HG03378 (cell line): Measurements from ENCODE around the gene ANKRD13C.

ENCODE experiments used
- ATAC-seq: cut with Tn5 transposase; IDR thresholded peaks from one replicate; pipeline ENCODE4 v1.9.1; 2021; ENCODE audit warnings: mild to moderate bottlenecking, moderate library complexity; ENCODE audit not compliant: unreplicated experiment

Gene ANKRD13C

DNA sequence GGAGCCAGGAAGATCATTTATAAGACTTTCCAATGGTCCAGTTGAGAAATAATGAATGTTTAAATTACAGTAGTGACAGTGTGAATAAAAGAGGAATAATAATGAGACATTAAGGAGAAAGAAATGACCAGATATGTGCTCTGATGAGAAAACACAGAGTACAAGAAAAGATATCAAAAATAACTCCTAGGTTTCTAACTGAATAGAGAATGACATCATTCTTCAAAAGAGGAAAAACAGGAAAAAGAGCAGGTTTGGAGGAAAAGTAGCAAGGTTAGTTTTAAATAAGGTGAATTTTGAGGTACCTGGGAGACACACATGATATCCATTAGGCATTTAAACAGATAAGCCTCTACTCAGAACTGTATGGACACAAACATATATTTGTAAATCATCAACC lies 55.0 kb downstream of the ANKRD13C start:
- no peak for ATAC-seq

DNA sequence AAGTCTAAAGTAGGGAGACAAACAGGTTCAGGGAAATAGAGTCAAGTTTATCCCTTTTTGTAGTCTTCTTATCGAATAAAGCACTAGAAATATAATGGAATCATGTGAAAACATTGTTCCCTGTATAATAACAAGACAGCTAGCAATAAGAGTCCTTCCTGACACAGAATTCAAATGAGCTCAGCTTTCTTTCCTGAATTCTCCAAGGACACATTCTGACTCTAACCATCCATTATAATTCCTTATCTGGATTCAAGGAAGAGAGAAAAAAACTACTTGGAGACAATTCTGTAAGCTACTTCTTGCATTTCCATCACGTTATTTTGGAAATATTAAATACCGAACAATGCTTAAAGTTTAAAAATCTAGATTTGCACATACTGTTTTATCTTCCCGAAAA lies 58.8 kb downstream of the ANKRD13C start:
- ATAC-seq, result no peak

GRCh38 chr1:70293186-70293843 lies 61.2 kb downstream of the ANKRD13C start:
- no peak for ATAC-seq

GRCh38 chr1:70290218-70290617 lies 64.3 kb downstream of the ANKRD13C start:
- no peak for ATAC-seq

GRCh38 chr1:70288166-70288565 lies 66.4 kb downstream of the ANKRD13C start:
- no peak for ATAC-seq

- ATAC-seq, result no peak
These were observed 68.1 kb downstream of the ANKRD13C start for GRCh38 chr1:70286453-70286852.

DNA sequence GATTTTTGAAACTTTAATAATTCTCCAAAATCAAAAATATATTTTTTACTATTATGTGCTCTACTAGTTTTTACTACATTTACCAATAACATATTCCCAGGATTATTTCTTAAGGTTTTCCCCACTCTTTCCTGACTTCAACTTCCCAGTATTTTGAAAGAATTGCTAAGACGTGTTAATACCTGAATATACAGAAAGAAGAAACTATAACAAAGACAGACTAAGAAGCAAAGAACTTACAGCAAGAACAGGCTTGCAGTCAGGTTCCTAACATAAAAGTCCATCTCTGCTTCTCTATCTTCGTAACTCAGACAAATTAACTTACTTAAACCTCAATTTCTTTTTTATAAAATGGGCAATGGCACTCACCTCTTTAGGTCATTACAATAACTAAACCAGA lies 70.2 kb downstream of the ANKRD13C start:
- no peak for ATAC-seq

GRCh38 chr1:70278710-70279109 lies 75.8 kb downstream of the ANKRD13C start:
- ATAC-seq, result no peak

- ATAC-seq, result no peak
These were observed 76.6 kb downstream of the ANKRD13C start for GRCh38 chr1:70277875-70278274.

- no peak for ATAC-seq
These were observed 88.6 kb downstream of the ANKRD13C start for GRCh38 chr1:70265946-70266345.

DNA sequence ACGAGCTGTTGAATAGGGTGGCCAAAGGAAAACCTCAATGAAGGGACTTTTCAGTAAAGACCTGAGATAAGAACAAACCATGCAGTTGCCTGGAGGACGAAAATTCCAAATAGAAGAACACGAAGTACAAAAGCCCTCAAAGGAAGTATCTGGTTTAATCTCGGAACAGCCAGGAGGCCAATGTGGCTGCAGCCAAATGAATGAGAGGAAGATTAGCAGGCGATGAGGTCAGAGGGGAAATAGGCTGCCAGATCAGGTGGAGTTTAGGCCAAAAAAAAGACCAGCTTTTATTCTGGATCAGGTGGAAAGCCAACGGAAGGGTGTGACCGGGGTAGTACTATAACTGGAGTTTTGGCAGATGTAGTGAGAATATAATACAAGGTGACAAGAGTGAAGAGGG lies 89.7 kb downstream of the ANKRD13C start:
- ATAC-seq, result no peak

DNA sequence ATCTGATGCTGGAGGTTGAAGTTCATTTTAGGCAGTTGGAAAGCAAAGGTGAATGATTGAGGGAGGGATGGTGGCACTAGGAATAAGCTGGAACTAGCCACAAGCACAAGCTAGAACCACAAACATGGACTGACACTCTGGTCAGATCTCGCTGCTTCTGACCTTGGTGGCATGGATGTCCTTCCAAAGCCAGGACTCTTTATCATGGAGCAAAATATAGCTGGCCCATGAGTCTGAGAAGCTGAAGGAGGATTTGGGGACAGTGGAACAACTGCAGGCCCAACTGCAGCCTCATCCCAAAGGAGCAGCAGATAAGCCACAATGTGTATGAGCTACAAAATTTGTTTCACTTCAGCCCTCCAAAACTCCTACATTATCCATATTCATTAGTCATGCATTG lies 97.9 kb downstream of the ANKRD13C start:
- ATAC-seq, result no peak

- no peak for ATAC-seq
These were observed 105.8 kb downstream of the ANKRD13C start for GRCh38 chr1:70248729-70249128.

DNA sequence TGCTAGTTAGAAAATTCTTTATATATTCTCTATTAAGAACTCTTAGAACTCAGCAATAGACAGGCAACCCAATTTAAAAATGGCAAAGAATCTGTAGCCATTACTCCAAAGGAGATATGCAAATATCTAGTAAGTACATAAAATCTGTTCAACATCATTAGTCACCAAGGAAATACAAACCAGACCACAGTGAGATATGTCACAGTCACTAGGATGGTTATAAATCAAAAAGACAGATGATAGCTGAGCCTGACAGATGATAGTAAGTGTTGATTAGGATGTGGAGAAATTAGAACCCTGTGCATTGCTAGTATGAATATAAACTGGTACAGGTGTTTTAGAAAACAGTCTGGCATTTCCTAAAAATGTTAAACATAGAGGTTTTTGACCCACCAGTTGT lies 106.8 kb downstream of the ANKRD13C start:
- no peak for ATAC-seq

- no peak for ATAC-seq
These were observed 107.4 kb downstream of the ANKRD13C start for GRCh38 chr1:70247122-70247521.

DNA sequence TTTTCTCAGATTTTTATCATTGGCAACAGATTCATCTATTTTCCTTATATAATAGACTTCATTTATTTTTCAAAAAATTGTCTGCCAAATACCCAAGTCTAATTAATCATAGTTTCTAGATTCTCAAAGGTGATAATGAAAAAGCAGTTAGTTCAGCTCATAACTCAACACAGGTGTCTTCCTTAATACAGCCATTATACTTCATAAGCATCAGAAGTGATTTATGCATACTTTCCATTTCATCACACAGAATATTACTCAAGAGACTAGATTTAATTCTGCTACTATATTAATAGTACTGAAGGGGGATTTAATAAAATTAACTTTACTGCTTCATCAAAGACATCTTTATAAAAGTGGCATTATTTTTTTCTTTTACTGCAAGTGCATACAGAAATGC lies 114.6 kb downstream of the ANKRD13C start:
- no peak for ATAC-seq

DNA sequence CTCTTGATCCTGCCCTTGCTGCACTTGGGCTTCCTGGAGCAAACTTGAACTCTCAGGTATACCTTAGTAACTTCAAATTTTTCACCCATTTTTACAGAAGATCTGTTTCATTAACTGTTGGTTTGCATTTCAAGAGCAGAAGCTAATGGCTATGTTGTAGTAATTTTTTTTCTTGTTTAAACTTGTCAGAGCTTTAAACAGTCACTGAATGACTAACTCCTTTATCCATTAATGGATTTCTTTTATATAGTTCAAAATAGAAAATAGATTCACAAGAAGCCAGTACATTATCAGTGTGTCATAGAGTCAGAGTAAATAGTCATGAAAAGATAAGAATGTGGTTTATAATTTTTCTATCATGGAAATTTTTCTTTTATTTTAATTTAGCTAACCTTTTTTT lies 119.8 kb downstream of the ANKRD13C start:
- ATAC-seq, result no peak

- ATAC-seq, result no peak
These were observed 123.0 kb downstream of the ANKRD13C start for GRCh38 chr1:70231475-70231874.

GRCh38 chr1:70228670-70229069 lies 125.9 kb downstream of the ANKRD13C start:
- no peak for ATAC-seq

DNA sequence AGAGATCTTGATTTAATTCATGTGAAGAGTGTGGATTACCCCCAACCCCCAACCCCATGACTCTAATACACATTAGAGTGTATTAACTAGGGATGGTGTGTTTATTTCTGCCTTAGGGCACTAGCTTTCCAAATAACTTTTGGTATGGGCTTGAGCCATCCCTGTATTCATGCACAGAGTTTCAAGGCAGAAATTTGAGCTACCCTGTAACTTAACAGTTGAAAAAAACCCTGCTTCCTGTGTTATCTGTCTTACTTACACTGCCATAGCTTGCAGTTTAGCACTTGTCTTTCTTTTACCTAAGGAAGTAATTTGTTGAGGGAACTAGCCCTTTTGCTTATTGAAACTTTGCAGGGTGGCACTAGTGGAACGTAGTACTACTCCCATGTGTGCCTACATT lies 127.1 kb downstream of the ANKRD13C start:
- peak; percentile 52 for ATAC-seq

- no peak for ATAC-seq
These were observed 129.6 kb downstream of the ANKRD13C start for GRCh38 chr1:70224954-70225353.

- no peak for ATAC-seq
These were observed 131.7 kb downstream of the ANKRD13C start for GRCh38 chr1:70222716-70223235.
